H1 (cell line): Measurements from ENCODE around the gene PPFIBP2. TPM values are rescaled to one million over a fixed set of nuclear protein-coding genes. Genes with fewer than 3 reads are reported as not detected.

Experiments
- CTCF ChIA-PET: fragments of 300-600 bp; sonication (Branson Sonifier 250); formaldehyde crosslinking; loops from one replicate; lab custom pipeline; 2021; ENCODE audit not compliant: partially characterized antibody; lab: Charles Lee
- POLR2A ChIA-PET: fragments of 300-600 bp; sonication (Branson Sonifier 250); formaldehyde crosslinking; loops from one replicate; lab custom pipeline; 2021; ENCODE audit warnings: inconsistent platforms; ENCODE audit not compliant: partially characterized antibody; lab: Charles Lee
- DNase-seq, 2 experiments: peaks; one replicate each; pipeline versions ENCODE4 v3.0.0 to v3.0.0-alpha.2; 2010 to 2022; ENCODE audit warnings: low spot score in 2 of 2, low read depth in 1 of 2, mixed read lengths in 1 of 2
- FAIRE-seq: peaks from 2 replicates; lab custom pipeline; 2011; peaks lifted over from hg19 to GRCh38; lab: Jason Lieb, UNC
- H2AFZ ChIP-seq: 2 replicates; pipeline ENCODE4 v1.8.1; 2012; ENCODE audit warnings: low read length, inconsistent platforms
- H2AK5ac ChIP-seq: 2 replicates; pipeline ENCODE4 v1.6.1; 2013; ENCODE audit warnings: low read depth, low read length
- H2BK120ac ChIP-seq: replicated peaks from 2 replicates; pipeline ENCODE3; 2013; ENCODE audit warnings: low read depth, low read length, inconsistent platforms
- H2BK12ac ChIP-seq: 2 replicates; pipeline ENCODE4 v1.6.1; 2013; ENCODE audit warnings: low read depth, low read length
- H2BK15ac ChIP-seq: 2 replicates; pipeline ENCODE4 v1.6.1; 2013; ENCODE audit warnings: low read length
- H2BK20ac ChIP-seq: 2 replicates; pipeline ENCODE4 v1.6.1; 2013; ENCODE audit warnings: low read length
- H2BK5ac ChIP-seq: 2 replicates; pipeline ENCODE4 v1.6.1; 2013; ENCODE audit warnings: low read depth, low read length
- H3K14ac ChIP-seq: 2 replicates; pipeline ENCODE4 v1.6.1; 2013; ENCODE audit warnings: inconsistent platforms; ENCODE audit not compliant: insufficient read length
- H3K18ac ChIP-seq: 2 replicates; pipeline ENCODE4 v1.6.1; 2013; ENCODE audit warnings: low read length; ENCODE audit errors: extremely low read depth
- H3K23ac ChIP-seq: 2 replicates; pipeline ENCODE4 v1.6.1; 2013; ENCODE audit warnings: inconsistent platforms; ENCODE audit not compliant: insufficient read length
- H3K23me2 ChIP-seq: 2 replicates; pipeline ENCODE4 v1.6.1; 2013; ENCODE audit warnings: low read depth, low read length
- H3K27ac ChIP-seq: 2 replicates; pipeline ENCODE4 v1.6.1; 2011; ENCODE audit warnings: low read depth, low read length, inconsistent platforms
- H3K27me3 ChIP-seq, 4 experiments: replicated peaks in 1 of 4; 1 replicate in 1 of 4; 2 replicates in 3 of 4; pipeline versions ENCODE4 v1.6.1 to v1.8.1; 2011 to 2013; ENCODE audit warnings: low read length in 3 of 4, mild to moderate bottlenecking in 3 of 4, inconsistent platforms in 2 of 4, mixed read lengths in 2 of 4, moderate library complexity in 1 of 4; ENCODE audit not compliant: control insufficient read depth in 3 of 4, insufficient read depth in 3 of 4; ENCODE audit errors: extremely low read depth in 1 of 4
- H3K36me3 ChIP-seq, 4 experiments: 2 replicates each; pipeline versions ENCODE4 v1.6.1 to v1.8.1; 2011 to 2013; ENCODE audit warnings: mild to moderate bottlenecking in 4 of 4, low read length in 3 of 4, moderate library complexity in 2 of 4, control low read depth in 1 of 4, inconsistent platforms in 1 of 4; ENCODE audit not compliant: insufficient read depth in 4 of 4, control insufficient read depth in 2 of 4
- H3K4ac ChIP-seq: replicated peaks from 2 replicates; pipeline ENCODE3; 2013; ENCODE audit warnings: low read length, low read depth, mixed read lengths, inconsistent platforms; ENCODE audit not compliant: insufficient read length
- H3K4me1 ChIP-seq, 4 experiments: replicated peaks in 1 of 4; 1 replicate in 1 of 4; 2 replicates in 3 of 4; pipeline versions ENCODE4 v1.6.1 to v1.8.1; 2011 to 2013; ENCODE audit warnings: low read length in 3 of 4, inconsistent platforms in 2 of 4, mixed read lengths in 1 of 4; ENCODE audit not compliant: insufficient read depth in 4 of 4, control insufficient read depth in 3 of 4
- H3K4me2 ChIP-seq, 2 experiments: 2 replicates each; pipeline versions ENCODE4 v1.6.1 to v1.8.1; 2011 to 2013; ENCODE audit warnings: low read depth in 2 of 2, low read length in 2 of 2, control low read depth in 1 of 2, inconsistent platforms in 1 of 2, mild to moderate bottlenecking in 1 of 2; ENCODE audit not compliant: insufficient read depth in 1 of 2
- H3K4me3 ChIP-seq, 4 experiments: fragments of 200-600, 300-600 bp in 1 of 4; sonication (generic), shearing (Covaris generic), sonication (Bioruptor Twin) in 1 of 4; 2 replicates each; pipeline versions ENCODE4 v1.5.1 to v1.8.1; 2011 to 2016; ENCODE audit warnings: low read length in 4 of 4, low read depth in 3 of 4, control low read depth in 2 of 4, inconsistent platforms in 2 of 4, mild to moderate bottlenecking in 2 of 4, mixed read lengths in 1 of 4, moderate library complexity in 1 of 4; ENCODE audit not compliant: insufficient read depth in 2 of 4; ENCODE audit errors: extremely low read depth in 1 of 4
- H3K56ac ChIP-seq: replicated peaks from 2 replicates; pipeline ENCODE3; 2013; ENCODE audit warnings: low read depth, mild to moderate bottlenecking, mixed read lengths, low read length, inconsistent platforms; ENCODE audit not compliant: insufficient read length
- H3K79me1 ChIP-seq: 2 replicates; pipeline ENCODE4 v1.6.1; 2013; ENCODE audit warnings: low read depth, low read length, control low read depth
- H3K79me2 ChIP-seq, 2 experiments: 2 replicates each; pipeline versions ENCODE4 v1.6.1 to v1.8.1; 2012 to 2013; ENCODE audit warnings: low read length in 2 of 2, mild to moderate bottlenecking in 2 of 2, inconsistent platforms in 1 of 2; ENCODE audit not compliant: insufficient read depth in 2 of 2, control insufficient read depth in 1 of 2
- H3K9ac ChIP-seq, 4 experiments: replicated peaks in 1 of 4; 1 replicate in 1 of 4; 2 replicates in 3 of 4; pipeline versions ENCODE4 v1.6.1 to v1.8.1; 2011 to 2013; ENCODE audit warnings: low read depth in 3 of 4, low read length in 3 of 4, control low read depth in 2 of 4, mild to moderate bottlenecking in 2 of 4, moderate library complexity in 2 of 4, inconsistent platforms in 1 of 4; ENCODE audit errors: extremely low read depth in 1 of 4
- H3K9me3 ChIP-seq, 2 experiments: 2 replicates each; pipeline versions ENCODE4 v1.6.1 to v1.8.1; 2012 to 2013; ENCODE audit warnings: mild to moderate bottlenecking in 2 of 2, moderate library complexity in 2 of 2, control low read depth in 1 of 2, inconsistent platforms in 1 of 2, low read depth in 1 of 2, low read length in 1 of 2, mixed read lengths in 1 of 2; ENCODE audit not compliant: insufficient read depth in 2 of 2
- H4K20me1 ChIP-seq, 2 experiments: replicated peaks in 1 of 2; 2 replicates each; pipeline versions ENCODE3 to v1.8.1; 2011 to 2013; ENCODE audit warnings: inconsistent platforms in 2 of 2, low read length in 2 of 2, mild to moderate bottlenecking in 1 of 2; ENCODE audit not compliant: insufficient read depth in 2 of 2, control insufficient read depth in 1 of 2
- H4K5ac ChIP-seq: 2 replicates; pipeline ENCODE4 v1.6.1; 2013; ENCODE audit warnings: low read length, low read depth, mixed read lengths, inconsistent platforms; ENCODE audit not compliant: insufficient read length
- H4K8ac ChIP-seq: 2 replicates; pipeline ENCODE4 v1.8.0; 2013; ENCODE audit warnings: mild to moderate bottlenecking, moderate library complexity, low read length, inconsistent platforms; ENCODE audit not compliant: insufficient read depth; ENCODE audit errors: extremely low read depth
- H4K91ac ChIP-seq: replicated peaks from 2 replicates; pipeline ENCODE3; 2013; ENCODE audit warnings: low read length, mixed read lengths, inconsistent platforms; ENCODE audit not compliant: insufficient read length
- ASH2L ChIP-seq: fragments of 200-600, 300-600 bp; sonication (generic); IDR thresholded peaks from one replicate; pipeline ENCODE4 v1.7.1; 2017; ENCODE audit warnings: low read length
- CEBPB ChIP-seq: IDR thresholded peaks from 2 replicates; pipeline ENCODE4 v1.6.1; 2012; ENCODE audit warnings: low read depth, low read length
- CHD2 ChIP-seq: IDR thresholded peaks from 2 replicates; pipeline ENCODE4 v1.6.1; 2012; ENCODE audit warnings: low read length, improper control_type of control experiment
- KDM1A ChIP-seq: fragments of 200-600, 300-600 bp; sonication (generic); IDR thresholded peaks from 2 replicates; pipeline ENCODE4 v1.7.1; 2016; ENCODE audit warnings: mild to moderate bottlenecking, low read length, borderline replicate concordance
- KDM5A ChIP-seq: fragments of 200-600 bp; IDR thresholded peaks from 2 replicates; pipeline ENCODE4 v1.7.1; 2012; ENCODE audit warnings: mild to moderate bottlenecking, low read length, inconsistent platforms, mixed read lengths
- NRF1 ChIP-seq: IDR thresholded peaks from 2 replicates; pipeline ENCODE4 v1.6.1; 2011; ENCODE audit warnings: mild to moderate bottlenecking, low read depth, low read length, improper control_type of control experiment
- RBBP5 ChIP-seq: IDR thresholded peaks from 2 replicates; pipeline ENCODE4 v1.7.1; 2012; ENCODE audit warnings: low read depth, mild to moderate bottlenecking, inconsistent platforms, low read length, moderate library complexity, borderline replicate concordance
- RNF2 ChIP-seq: fragments of 200-900, 300-1000 bp; sonication (generic); IDR thresholded peaks from 2 replicates; pipeline ENCODE4 v1.7.1; 2016; ENCODE audit warnings: borderline replicate concordance, low read depth, mild to moderate bottlenecking, antibody characterized with exemption, low read length; ENCODE audit not compliant: poor library complexity, severe bottlenecking; ENCODE audit errors: missing control alignments
- SRF ChIP-seq: IDR thresholded peaks from 2 replicates; pipeline ENCODE4 v1.6.1; 2011; ENCODE audit warnings: mild to moderate bottlenecking, low read depth, low read length, moderate library complexity
- WGBS, 2 experiments: shearing (Covaris generic) in 1 of 2; methylation state at CpG; one replicate each; pipeline versions ENCODE4 v1.1.6 to v1.1.7; 2013 to 2015; ENCODE audit warnings: low lambda C conversion rate in 2 of 2, mixed read lengths in 2 of 2, inconsistent platforms in 1 of 2, low coverage in 1 of 2, missing lambda C conversion rate in 1 of 2; ENCODE audit not compliant: insufficient replicate concordance in 2 of 2, insufficient coverage in 1 of 2, insufficient read length in 1 of 2; ENCODE audit errors: extremely low coverage in 1 of 2, missing lambda C conversion rate in 1 of 2; 5-methylcytosine and 5-hydroxymethylcytosine counted together
- polyA plus RNA-seq, 7 experiments: library from polyadenylated mRNA; depleted of rRNA in 3 of 7; stranded (reverse) in 5 of 7; unstranded in 2 of 7; fragments of >200 nt in 5 of 7; fragments of 200-250 nt in 2 of 7; gene quantifications; 1 replicate in 5 of 7; 2 replicates in 1 of 7; 4 replicates in 1 of 7; pipeline versions ENCODE4 v1.2.1 to v1.2.3, GENCODE V29; 2011 to 2013; ENCODE audit warnings: missing spikeins in 2 of 7, mixed read lengths in 2 of 7
- total RNA-seq: library from RNA; stranded (reverse); fragmentation: NEBNext Ultra II Directional; extraction: Animal tissue kit (Norgen Biotek cat#: 25700); gene quantifications from 2 replicates; pipeline ENCODE4 v1.2.1, GENCODE V29; 2021

Gene PPFIBP2
- total and polyA plus RNA-seq, 2 of the 8 experiments (the other 6 are each of a cell fraction or from before 2014, with no cell fraction given), result 5.5 to 9.8 TPM

DNA sequence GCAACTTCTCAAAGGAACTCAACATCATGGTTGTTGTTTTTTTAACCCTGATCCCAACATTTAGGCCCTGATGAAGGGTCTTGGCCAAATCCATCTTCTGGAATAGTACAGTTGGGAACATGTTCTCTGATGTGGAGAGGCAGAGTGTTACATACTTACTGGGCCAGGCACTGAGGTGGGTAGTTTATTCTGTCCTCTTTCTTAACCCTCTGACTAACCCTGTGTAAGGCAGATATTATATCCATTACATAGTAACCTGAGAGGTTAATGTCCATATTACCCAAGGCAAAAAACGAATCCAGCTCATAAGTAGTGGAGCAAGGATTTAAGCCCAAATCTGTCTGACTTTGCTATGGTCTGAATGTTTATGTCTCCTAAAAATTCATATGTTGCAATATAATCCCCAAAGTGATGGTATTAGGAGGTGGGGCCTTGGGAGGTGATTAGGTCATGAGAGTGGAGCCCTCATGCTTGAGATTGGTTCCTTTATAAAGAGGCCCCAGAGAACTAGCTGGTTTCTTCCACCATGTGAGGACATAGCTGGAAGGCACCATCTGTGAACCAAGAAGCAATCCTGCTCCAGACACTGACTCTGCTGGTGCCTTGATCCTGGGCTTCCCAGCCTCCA lies 16.3 kb downstream of the PPFIBP2 start:
- H2BK12ac ChIP-seq, result no peak overlapping the region
- no peak for FAIRE-seq

More for the DNA sequence above, 16.3 kb downstream of the PPFIBP2 start:
- H2AFZ ChIP-seq, result no peak overlapping the region
- no peak overlapping the region for H3K56ac ChIP-seq
- H3K4me2 ChIP-seq, result no peak overlapping the region
- no peaks in the 10 kb centered on the region for H3K9me3 ChIP-seq
- no peak overlapping the region for H3K14ac ChIP-seq
- no peak overlapping the region for H4K8ac ChIP-seq
- no peak overlapping the region for H2BK15ac ChIP-seq
- H4K5ac ChIP-seq, result no peak overlapping the region
- no peak overlapping the region for H3K9ac ChIP-seq
- 81% methylated on average over 1 of the region's 1 CpG; no CpG with 5 or more reads in 1 of the 2 experiments for WGBS, 2 experiments
- H3K23me2 ChIP-seq, result no peaks in the 10 kb centered on the region
- H3K4me1 ChIP-seq, result no peaks in the 10 kb centered on the region; a peak in 1 of 7 replicates
- POLR2A ChIA-PET, result no interaction called here
- no peak overlapping the region for H4K91ac ChIP-seq
- H2BK5ac ChIP-seq, result no peak overlapping the region
- no peak overlapping the region for H3K23ac ChIP-seq
- H3K27me3 ChIP-seq, result no peaks in the 10 kb centered on the region
- no peak overlapping the region for H3K18ac ChIP-seq
- no peaks in the 10 kb centered on the region for H4K20me1 ChIP-seq
- H3K79me1 ChIP-seq, result no peaks in the 10 kb centered on the region
- H3K36me3 ChIP-seq, result no peaks in the 10 kb centered on the region
- H2BK120ac ChIP-seq, result no peak overlapping the region
- no peak overlapping the region for H2BK20ac ChIP-seq
- no peak overlapping the region for H3K4me3 ChIP-seq
- no peak overlapping the region for H2AK5ac ChIP-seq
- H3K4ac ChIP-seq, result no peak overlapping the region
- no peak overlapping the region for H3K27ac ChIP-seq
- no peak for DNase-seq
- no peak for TF ChIP-seq KDM5A
- TF ChIP-seq CHD2, result no peak
- TF ChIP-seq ASH2L, result no peak
- no peak for TF ChIP-seq RBBP5
- TF ChIP-seq SRF, result no peak
- TF ChIP-seq NRF1, result no peak
- no peak for TF ChIP-seq KDM1A
- no peak for TF ChIP-seq CEBPB
- TF ChIP-seq RNF2, result no peak
- H3K79me2 ChIP-seq, result no peaks in the 10 kb centered on the region
- CTCF ChIA-PET, result interaction anchor here (0.6 to 2.0 kb wide), 8 partner anchors 9 to 433 kb away, joined by 3 to 6 read pairs (median 4); no protein-coding TSS in a partner anchor
